Naive B cell (primary cell): Measurements from ENCODE around the gene ATE1. TPM values are rescaled to one million over a fixed set of nuclear protein-coding genes. Genes with fewer than 3 reads are reported as not detected.

Source experiments
- ATAC-seq, 2 donors: fragments of 150-1000 bp; cut with Tn5 transposase; 2 replicates each; pipeline ENCODE4 v1.10.0; 2021; ENCODE audit warnings: low read depth in 2 of 2, mild to moderate bottlenecking in 2 of 2, moderate library complexity in 2 of 2
- DNase-seq: peaks from one replicate; pipeline ENCODE4 v3.0.0; 2022
- H3K27ac Mint-ChIP-seq, 6 donors: one replicate each; pipeline ENCODE4 v1.8.0; 2020 to 2022; ENCODE audit warnings: mild to moderate bottlenecking in 6 of 6, mixed read lengths in 6 of 6, moderate library complexity in 5 of 6, inconsistent platforms in 2 of 6
- H3K27me3 Mint-ChIP-seq, 3 donors: one replicate each; pipeline ENCODE4 v1.8.0; 2021 to 2022; ENCODE audit warnings: mixed read lengths in 3 of 3, mild to moderate bottlenecking in 1 of 3
- H3K36me3 Mint-ChIP-seq, 2 donors: one replicate each; pipeline ENCODE4 v1.8.0; 2020 to 2022; ENCODE audit warnings: mixed read lengths in 2 of 2, inconsistent platforms in 1 of 2, mild to moderate bottlenecking in 1 of 2
- H3K4me1 Mint-ChIP-seq, 3 donors: one replicate each; pipeline ENCODE4 v1.8.0; 2020 to 2022; ENCODE audit warnings: mixed read lengths in 3 of 3, inconsistent platforms in 1 of 3, mild to moderate bottlenecking in 1 of 3, moderate library complexity in 1 of 3
- H3K4me3 Mint-ChIP-seq, 8 donors: one replicate each; pipeline ENCODE4 v1.8.0; 2020 to 2022; ENCODE audit warnings: mild to moderate bottlenecking in 8 of 8, mixed read lengths in 8 of 8, moderate library complexity in 8 of 8, inconsistent platforms in 2 of 8
- H3K9me3 Mint-ChIP-seq, 7 donors: one replicate each; pipeline ENCODE4 v1.8.0; 2020 to 2022; ENCODE audit warnings: mixed read lengths in 7 of 7, mild to moderate bottlenecking in 5 of 7, inconsistent platforms in 2 of 7, moderate library complexity in 1 of 7
- polyA plus RNA-seq, 6 donors: library from polyadenylated mRNA; unstranded; fragments of 300-500 nt; fragmentation: Illumina TruSeq; gene quantifications; one replicate each; pipeline ENCODE4 v1.2.3, GENCODE V29; 2021; ENCODE audit warnings: low read depth in 6 of 6

ATE1 gene
- polyA plus RNA-seq, 6 donors from 2014 or later: 26.2 to 31.3 (median 30.8) TPM

DNA sequence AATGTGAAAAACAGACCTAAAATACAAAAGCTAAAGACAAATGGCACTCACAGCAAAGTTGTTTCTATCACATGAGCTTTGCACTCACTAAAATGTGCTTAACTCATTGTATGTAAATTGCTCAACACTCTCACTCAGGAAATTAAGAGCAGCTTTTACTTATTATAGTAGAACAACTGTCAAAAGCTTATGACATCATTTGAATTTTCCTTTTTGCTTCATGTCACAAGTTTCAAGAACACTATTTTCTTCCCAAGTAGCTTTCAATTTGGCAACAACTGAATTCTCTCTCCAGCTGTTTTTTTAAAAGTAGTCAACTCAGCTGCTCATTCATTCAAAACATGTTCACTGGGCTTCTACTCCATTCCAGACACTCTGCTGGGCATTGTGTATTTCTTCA lies 46.9 kb downstream of the ATE1 start:
- Mint-ChIP-seq H3K36me3 (peaks cover 9 to 15% of the 10 kb centered on the region in 2 donors), H3K4me1 (no peaks in the 10 kb centered on the region), H3K27ac (no peak overlapping the region), H3K9me3 (no peaks in the 10 kb centered on the region), H3K4me3 (no peak overlapping the region), H3K27me3 (no peaks in the 10 kb centered on the region)
- ATAC-seq: no peak
- DNase-seq: no peak

DNA sequence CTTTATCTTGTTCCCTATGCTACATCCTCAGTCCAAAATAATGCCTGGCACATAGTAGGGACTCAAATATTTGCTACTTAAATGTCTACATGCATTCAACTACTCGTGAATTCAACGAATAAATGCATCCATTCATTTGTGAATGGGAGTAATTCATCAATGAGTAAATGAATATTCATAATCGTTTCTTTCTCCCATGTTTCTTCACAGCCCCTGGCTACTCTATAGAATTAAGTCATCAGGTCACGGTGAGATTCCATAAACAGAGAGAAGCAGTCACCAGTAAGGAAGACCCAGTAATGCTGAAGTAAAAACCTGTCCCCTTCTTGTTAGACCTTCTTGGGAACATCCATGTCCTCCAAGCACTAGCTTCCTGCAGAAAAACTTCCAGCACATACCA lies 48.4 kb downstream of the ATE1 start:
- no peak for ATAC-seq
- Mint-ChIP-seq H3K36me3 (peaks cover 9 to 15% of the 10 kb centered on the region in 2 donors), H3K9me3 (no peaks in the 10 kb centered on the region)

DNA sequence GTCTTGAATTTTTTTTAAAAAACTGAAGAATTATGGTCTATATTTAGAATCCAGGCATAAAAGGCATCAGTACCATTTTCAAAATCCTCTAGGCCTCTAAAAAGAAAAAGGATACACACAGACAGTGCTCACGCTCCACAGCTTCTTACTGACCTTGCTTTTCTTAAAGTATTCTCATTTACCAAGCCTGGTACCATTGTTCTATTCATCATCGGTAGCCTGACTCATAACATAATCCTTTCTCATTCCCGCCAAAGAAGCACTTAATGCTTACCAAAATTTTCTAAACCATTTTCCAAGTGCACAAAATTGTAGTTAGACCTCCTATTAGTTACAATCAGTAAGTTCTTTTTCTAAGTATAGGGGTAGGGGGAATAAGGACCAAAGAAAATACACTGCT lies 54.6 kb downstream of the ATE1 start:
- H3K27ac Mint-ChIP-seq: no peak overlapping the region
- no peak for DNase-seq
- no peak for ATAC-seq
- H3K36me3 Mint-ChIP-seq: peaks cover 18 to 22% of the 10 kb centered on the region in 2 donors
- H3K9me3 Mint-ChIP-seq: no peaks in the 10 kb centered on the region
- no peaks in the 10 kb centered on the region for H3K4me1 Mint-ChIP-seq
- no peak overlapping the region for H3K4me3 Mint-ChIP-seq
- no peaks in the 10 kb centered on the region for H3K27me3 Mint-ChIP-seq

More for the DNA sequence above, 48.4 kb downstream of the ATE1 start:
- no peaks in the 10 kb centered on the region for H3K27me3 Mint-ChIP-seq
- H3K27ac Mint-ChIP-seq: no peak overlapping the region
- no peak for DNase-seq
- H3K4me3 Mint-ChIP-seq: no peak overlapping the region
- H3K4me1 Mint-ChIP-seq: no peaks in the 10 kb centered on the region

DNA sequence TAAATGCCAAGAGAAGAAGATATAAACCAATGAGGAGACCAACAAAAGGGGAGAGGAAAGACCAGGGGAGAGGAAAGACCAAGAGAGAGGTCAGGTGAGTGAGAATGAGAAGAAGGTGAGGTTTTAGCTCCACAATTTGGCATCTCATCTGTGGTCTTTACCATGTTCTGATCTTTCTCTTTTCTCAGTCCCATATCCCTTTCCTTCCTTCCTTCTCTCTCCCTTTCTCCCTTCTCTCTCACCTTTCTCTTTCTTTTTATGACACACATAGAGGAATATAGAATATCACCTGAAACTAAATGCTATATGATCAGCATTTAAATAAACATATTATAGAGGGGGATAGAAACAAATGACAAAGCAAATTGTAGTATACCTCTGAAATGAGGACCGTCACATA lies 57.4 kb downstream of the ATE1 start:
- H3K9me3 Mint-ChIP-seq: no peaks in the 10 kb centered on the region
- peaks cover 14 to 15% of the 10 kb centered on the region in 2 donors for H3K36me3 Mint-ChIP-seq
- H3K4me3 Mint-ChIP-seq: no peak overlapping the region
- H3K27me3 Mint-ChIP-seq: no peaks in the 10 kb centered on the region
- no peak overlapping the region for H3K27ac Mint-ChIP-seq
- ATAC-seq: no peak
- no peak for DNase-seq
- no peaks in the 10 kb centered on the region for H3K4me1 Mint-ChIP-seq

DNA sequence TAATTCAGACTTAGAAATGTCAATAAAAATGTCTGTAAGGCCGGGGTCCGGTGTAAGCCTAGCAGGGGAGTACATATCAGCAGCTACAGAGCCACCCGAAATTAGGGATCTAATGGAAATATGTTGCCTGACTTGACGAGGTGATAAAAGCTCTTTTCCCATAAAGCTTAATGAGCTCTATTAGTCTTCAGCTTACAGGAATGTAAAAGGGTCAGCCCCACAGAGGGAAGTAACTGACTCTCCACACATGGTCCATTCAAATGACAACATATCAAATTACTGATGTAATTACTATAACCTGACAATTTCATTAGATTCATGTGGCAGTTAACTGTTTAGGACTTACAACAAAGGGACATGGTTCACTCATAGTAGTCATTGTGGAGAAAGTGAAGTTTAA lies 62.3 kb downstream of the ATE1 start:
- peak overlapping the region in 1 of 6 donors; percentile 32 for H3K27ac Mint-ChIP-seq

DNA sequence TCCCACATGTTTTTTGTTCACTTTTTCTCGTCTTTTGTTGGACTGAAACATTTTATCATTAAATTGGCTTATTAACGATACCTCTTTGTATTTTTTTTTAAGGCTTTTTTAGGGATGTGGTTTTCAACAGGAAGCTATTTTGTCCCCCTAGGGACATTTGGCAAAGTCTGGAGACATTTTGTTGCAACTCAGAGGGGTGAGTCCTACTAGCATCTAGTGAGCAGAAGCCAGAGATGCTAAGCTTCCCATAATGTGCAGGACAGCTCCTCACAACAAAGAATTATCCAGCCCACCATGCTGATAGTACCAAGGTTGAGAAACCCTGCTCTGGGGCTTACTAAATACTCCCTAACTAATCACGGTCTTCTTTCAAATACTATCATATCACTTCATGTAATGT lies 63.2 kb downstream of the ATE1 start:
- H3K36me3 Mint-ChIP-seq: peaks cover 19 to 27% of the 10 kb centered on the region in 2 donors
- no peaks in the 10 kb centered on the region for H3K9me3 Mint-ChIP-seq
- peaks cover 7 to 15% (median 9%) of the 10 kb centered on the region in 3 donors for H3K4me1 Mint-ChIP-seq
- no peak overlapping the region for H3K4me3 Mint-ChIP-seq
- H3K27me3 Mint-ChIP-seq: no peaks in the 10 kb centered on the region
- no peak for DNase-seq
- no peak for ATAC-seq
- H3K27ac Mint-ChIP-seq: peak overlapping the region in 1 of 6 donors; percentile 46

More for the DNA sequence above, 62.3 kb downstream of the ATE1 start:
- DNase-seq (no peak), ATAC-seq (no peak)
- no peaks in the 10 kb centered on the region for H3K27me3 Mint-ChIP-seq
- no peaks in the 10 kb centered on the region for H3K9me3 Mint-ChIP-seq
- H3K4me3 Mint-ChIP-seq: no peak overlapping the region
- H3K36me3 Mint-ChIP-seq: peaks cover 19 to 27% of the 10 kb centered on the region in 2 donors
- H3K4me1 Mint-ChIP-seq: peaks cover 7 to 15% (median 9%) of the 10 kb centered on the region in 3 donors

DNA sequence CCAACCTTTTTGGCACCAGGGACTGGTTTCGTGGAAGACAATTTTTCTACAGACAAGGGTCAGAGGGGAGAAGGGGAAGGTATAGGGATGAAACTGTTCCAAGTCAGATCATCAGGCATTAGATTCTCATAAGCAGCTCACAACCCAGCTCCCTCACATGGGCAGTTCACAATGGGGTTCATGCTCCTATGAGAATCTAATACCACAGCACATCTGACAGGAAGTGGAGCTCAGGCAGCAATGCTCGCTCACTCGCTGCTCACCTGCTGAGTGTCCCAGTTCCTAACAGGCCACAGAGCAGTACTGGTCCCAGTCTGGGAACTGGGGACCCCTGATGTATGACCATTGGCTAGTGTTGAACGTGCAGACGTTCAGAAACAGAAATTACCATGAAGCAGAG lies 63.7 kb downstream of the ATE1 start:
- Mint-ChIP-seq H3K27me3 (no peaks in the 10 kb centered on the region), H3K27ac (no peak overlapping the region)
- no peak for DNase-seq

DNA sequence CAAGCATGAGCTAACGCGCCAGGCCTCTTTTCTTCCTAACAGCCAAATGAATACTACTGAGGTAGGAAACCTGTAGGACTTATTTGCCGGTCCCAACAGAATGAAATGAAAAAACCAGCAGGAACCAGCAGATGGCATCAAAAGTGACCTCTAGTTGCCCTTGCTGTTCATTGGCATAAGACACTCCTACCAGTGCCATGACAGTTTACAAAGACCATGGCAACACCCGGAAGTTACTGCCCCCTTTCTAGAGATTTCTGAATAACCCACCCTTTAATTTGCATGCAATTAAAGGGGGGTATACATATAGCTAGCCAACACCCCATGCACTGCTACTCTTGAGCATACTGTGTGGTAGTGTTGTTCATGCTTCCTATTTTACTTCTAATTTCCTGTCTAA lies 65.2 kb downstream of the ATE1 start:
- H3K27ac Mint-ChIP-seq: no peak overlapping the region
- peaks cover 7 to 15% (median 9%) of the 10 kb centered on the region in 3 donors for H3K4me1 Mint-ChIP-seq
- H3K9me3 Mint-ChIP-seq: peaks cover 0 to 5% (median 2%) of the 10 kb centered on the region in 7 donors
- no peak overlapping the region for H3K4me3 Mint-ChIP-seq
- no peaks in the 10 kb centered on the region for H3K27me3 Mint-ChIP-seq
- peaks cover 10 to 21% of the 10 kb centered on the region in 2 donors for H3K36me3 Mint-ChIP-seq
- DNase-seq (no peak), ATAC-seq (no peak)

More for the DNA sequence above, 63.7 kb downstream of the ATE1 start:
- no peak overlapping the region for H3K4me3 Mint-ChIP-seq
- H3K36me3 Mint-ChIP-seq: peaks cover 14 to 26% of the 10 kb centered on the region in 2 donors
- H3K9me3 Mint-ChIP-seq: no peaks in the 10 kb centered on the region
- peaks cover 7 to 15% (median 9%) of the 10 kb centered on the region in 3 donors for H3K4me1 Mint-ChIP-seq
- no peak for ATAC-seq

DNA sequence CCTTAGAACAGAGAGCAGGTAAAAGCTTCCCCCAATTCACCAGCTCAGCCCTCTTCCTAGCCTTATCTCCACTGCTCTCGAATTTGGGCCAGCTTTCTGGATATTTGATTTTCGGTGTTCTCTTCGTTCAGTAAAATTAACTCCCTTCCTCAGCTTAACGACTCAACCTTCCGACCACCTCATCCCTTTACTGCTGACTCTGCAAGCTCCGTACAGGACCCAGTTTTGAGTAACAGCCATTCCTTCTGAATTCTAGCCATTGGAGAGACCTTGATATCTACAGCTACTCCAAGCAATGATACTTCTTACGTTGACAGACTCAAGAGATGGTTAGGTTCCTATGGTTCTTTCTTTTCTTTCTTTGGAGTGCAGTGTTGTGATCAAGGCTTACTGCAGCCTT lies 65.8 kb downstream of the ATE1 start:
- no peak overlapping the region for H3K4me3 Mint-ChIP-seq
- no peak for DNase-seq
- H3K9me3 Mint-ChIP-seq: peaks cover 0 to 8% (median 5%) of the 10 kb centered on the region in 7 donors
- H3K4me1 Mint-ChIP-seq: peaks cover 7 to 15% (median 9%) of the 10 kb centered on the region in 3 donors
- peaks cover 16 to 27% of the 10 kb centered on the region in 2 donors for H3K36me3 Mint-ChIP-seq
- H3K27me3 Mint-ChIP-seq: no peaks in the 10 kb centered on the region
- ATAC-seq: no peak
- H3K27ac Mint-ChIP-seq: peak overlapping the region in 2 of 6 donors; percentile 16 to 37

DNA sequence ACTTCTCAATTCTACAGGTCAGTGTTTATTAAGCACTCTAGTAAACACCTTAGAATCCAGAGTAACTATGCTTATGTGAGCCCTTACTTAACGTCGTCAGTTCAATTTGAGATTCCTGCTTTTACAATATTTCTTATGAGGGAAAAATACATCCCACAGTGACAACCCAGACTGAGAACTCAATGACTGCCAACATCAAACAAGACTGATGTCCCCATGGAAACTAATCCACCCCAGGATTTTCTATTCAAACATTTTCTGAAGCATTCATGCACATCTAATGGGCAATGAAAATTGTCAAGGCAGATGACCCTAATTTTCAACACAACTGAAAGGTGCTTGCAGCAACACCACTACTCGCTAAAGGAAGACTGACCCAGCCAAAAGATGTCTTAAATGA lies 67.0 kb downstream of the ATE1 start:
- no peak overlapping the region for H3K4me3 Mint-ChIP-seq
- H3K4me1 Mint-ChIP-seq: peaks cover 7 to 15% (median 9%) of the 10 kb centered on the region in 3 donors
- no peak overlapping the region for H3K27ac Mint-ChIP-seq
- no peak for DNase-seq
- ATAC-seq: no peak
- H3K36me3 Mint-ChIP-seq: peaks cover 16 to 23% of the 10 kb centered on the region in 2 donors
- H3K9me3 Mint-ChIP-seq: peaks cover 0 to 8% (median 5%) of the 10 kb centered on the region in 7 donors
- no peaks in the 10 kb centered on the region for H3K27me3 Mint-ChIP-seq

DNA sequence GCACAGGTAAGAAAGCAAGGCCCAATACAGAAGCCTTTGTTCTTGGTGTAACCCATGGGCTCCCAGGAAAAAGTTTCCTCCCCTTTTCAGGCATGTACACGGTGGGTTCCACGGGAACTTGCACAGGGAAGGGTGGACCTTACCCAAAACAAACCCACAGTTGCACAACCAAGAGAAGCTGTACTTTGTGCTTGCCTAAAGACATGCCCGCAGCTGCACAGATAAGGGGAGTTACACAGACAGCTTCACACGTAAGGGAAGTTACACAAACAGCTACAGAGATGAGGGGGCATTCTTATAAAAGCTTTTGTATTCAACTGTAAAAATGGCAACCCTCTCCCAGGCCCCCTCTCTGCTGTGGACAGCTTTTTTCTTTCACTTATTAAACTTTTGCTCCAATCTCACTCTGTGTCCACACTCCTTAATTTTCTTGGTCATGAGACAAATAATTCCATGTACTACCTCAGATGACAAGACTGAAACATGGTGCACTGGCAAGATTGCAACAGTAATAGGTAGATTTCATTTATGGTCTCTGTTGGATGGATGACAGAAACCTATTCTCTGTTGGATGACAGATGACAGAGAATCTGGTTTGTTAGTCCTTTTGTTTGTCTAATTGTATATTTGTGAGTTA lies 72.9 kb downstream of the ATE1 start:
- no peak overlapping the region for H3K27ac Mint-ChIP-seq
- DNase-seq: no peak
- peaks cover 0 to 10% (median 7%) of the 10 kb centered on the region in 7 donors for H3K9me3 Mint-ChIP-seq
- no peaks in the 10 kb centered on the region for H3K4me1 Mint-ChIP-seq
- no peak overlapping the region for H3K4me3 Mint-ChIP-seq
- ATAC-seq: no peak
- peaks cover 31 to 32% of the 10 kb centered on the region in 2 donors for H3K36me3 Mint-ChIP-seq
- no peaks in the 10 kb centered on the region for H3K27me3 Mint-ChIP-seq

DNA sequence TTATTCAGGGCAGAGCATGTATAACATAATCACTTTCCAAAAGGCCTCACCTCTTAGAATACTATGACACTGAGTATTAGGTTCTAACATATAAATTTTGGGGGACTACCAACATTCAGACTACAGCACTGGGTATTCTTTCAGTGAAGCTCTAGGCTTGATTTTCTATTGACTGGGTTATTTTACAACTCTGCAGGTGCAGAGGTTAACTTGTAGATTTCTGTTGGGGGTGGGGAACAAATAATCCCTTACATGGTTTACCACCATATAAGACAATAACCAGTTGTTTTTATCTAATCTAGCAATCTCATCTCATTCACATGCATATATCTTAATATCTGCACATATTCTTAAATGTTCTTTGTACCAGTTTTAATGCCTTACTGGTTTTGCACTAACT lies 73.9 kb downstream of the ATE1 start:
- ATAC-seq (no peak), DNase-seq (no peak)
- H3K36me3 Mint-ChIP-seq: peaks cover 39% of the 10 kb centered on the region in 2 donors
- H3K4me1 Mint-ChIP-seq: no peaks in the 10 kb centered on the region
- no peaks in the 10 kb centered on the region for H3K27me3 Mint-ChIP-seq
- H3K9me3 Mint-ChIP-seq: peaks cover 0 to 10% (median 7%) of the 10 kb centered on the region in 7 donors
- no peak overlapping the region for H3K27ac Mint-ChIP-seq
- no peak overlapping the region for H3K4me3 Mint-ChIP-seq

DNA sequence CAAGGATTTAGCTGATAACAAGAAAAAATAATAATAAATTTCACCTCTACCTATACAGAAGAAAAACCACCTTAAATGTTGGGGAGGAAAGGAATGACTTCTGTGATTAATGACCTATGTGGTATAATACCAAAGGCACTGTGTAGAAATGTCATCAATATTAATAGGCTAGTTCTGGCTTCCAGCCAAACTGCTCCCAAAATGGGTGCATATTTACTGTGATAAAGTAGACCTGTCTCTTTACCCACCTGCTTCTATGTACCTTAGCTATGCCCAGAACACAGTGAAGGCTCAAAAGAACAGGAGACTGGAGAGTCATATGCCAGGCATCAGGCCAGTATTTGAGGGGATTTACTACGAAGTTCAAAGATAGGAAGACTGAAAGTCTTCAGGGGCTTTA lies 76.0 kb downstream of the ATE1 start:
- H3K27ac Mint-ChIP-seq: peak overlapping the region in 1 of 6 donors; percentile 74
- no peak for DNase-seq
- H3K4me3 Mint-ChIP-seq: no peak overlapping the region
- no peaks in the 10 kb centered on the region for H3K27me3 Mint-ChIP-seq
- peaks cover 0 to 5% (median 0%) of the 10 kb centered on the region in 7 donors for H3K9me3 Mint-ChIP-seq
- H3K36me3 Mint-ChIP-seq: peaks cover 29% of the 10 kb centered on the region in 2 donors
- no peaks in the 10 kb centered on the region for H3K4me1 Mint-ChIP-seq
- ATAC-seq: no peak

DNA sequence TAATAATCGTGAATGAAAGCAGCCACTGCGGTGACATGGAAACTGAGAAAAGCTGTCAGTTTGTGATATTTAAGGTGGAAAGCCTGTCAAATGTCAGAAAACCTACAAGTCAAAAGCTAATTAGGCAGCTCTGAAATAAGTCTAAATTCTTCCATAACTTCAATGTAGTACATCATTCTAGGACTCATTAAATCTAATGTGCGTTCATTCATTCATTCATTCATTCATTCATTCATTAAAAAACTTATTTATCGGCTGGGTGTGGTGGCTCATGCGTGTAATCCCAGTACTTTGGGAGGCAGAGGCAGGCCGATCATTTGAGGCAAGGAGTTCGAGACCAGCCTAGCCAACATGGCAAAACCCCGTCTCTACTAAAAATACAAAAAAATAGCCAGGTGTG lies 79.7 kb downstream of the ATE1 start:
- ATAC-seq (no peak), DNase-seq (no peak)
- peaks cover 0 to 14% (median 7%) of the 10 kb centered on the region in 7 donors for H3K9me3 Mint-ChIP-seq
- H3K27ac Mint-ChIP-seq: no peak overlapping the region
- H3K4me1 Mint-ChIP-seq: peaks cover 0 to 4% (median 0%) of the 10 kb centered on the region in 3 donors
- no peak overlapping the region for H3K4me3 Mint-ChIP-seq
- peaks cover 26 to 42% of the 10 kb centered on the region in 2 donors for H3K36me3 Mint-ChIP-seq
- no peaks in the 10 kb centered on the region for H3K27me3 Mint-ChIP-seq
